ENCODE data around the gene KSR1.
"Not testable (repeated sequence)": the region's sequence is repeated elsewhere in the genome, so short reads cannot be mapped to it uniquely, and the experiment has no call there.

KSR1 gene

GRCh38 chr17:27654654-27655524, 198.6 kb downstream of the KSR1 start:
- DNase-seq (ENCODE audit: low spot score) = peak; percentile 58
- Mint-ChIP-seq H3K27me3 (ENCODE audit: low read depth) (no peaks in the 10 kb centered on the region), H3K4me1 (ENCODE audit: low read depth) (peaks cover 8% of the 10 kb centered on the region), H3K4me3 (no peak overlapping the region), H3K36me3 (ENCODE audit: low read depth) (no peaks in the 10 kb centered on the region), H3K27ac (no peak overlapping the region), H3K9me3 (no peaks in the 10 kb centered on the region)

- H3K27ac Mint-ChIP-seq; H3K36me3 Mint-ChIP-seq (ENCODE audit: low read depth); H3K4me3 Mint-ChIP-seq; H3K27me3 Mint-ChIP-seq (ENCODE audit: low read depth); DNase-seq (ENCODE audit: low spot score); H3K4me1 Mint-ChIP-seq (ENCODE audit: low read depth); H3K9me3 Mint-ChIP-seq: not testable (repeated sequence)
Observed at GRCh38 chr17:27655525-27656111, 199.4 kb downstream of the KSR1 start.

- H3K4me3 Mint-ChIP-seq; DNase-seq (ENCODE audit: low spot score); H3K36me3 Mint-ChIP-seq (ENCODE audit: low read depth); H3K27me3 Mint-ChIP-seq (ENCODE audit: low read depth); H3K4me1 Mint-ChIP-seq (ENCODE audit: low read depth); H3K27ac Mint-ChIP-seq; H3K9me3 Mint-ChIP-seq: not testable (repeated sequence)
Observed at GRCh38 chr17:27656620-27657019, 200.4 kb downstream of the KSR1 start.

- Mint-ChIP-seq H3K36me3 (ENCODE audit: low read depth) (no peaks in the 10 kb centered on the region), H3K27me3 (ENCODE audit: low read depth) (no peaks in the 10 kb centered on the region), H3K4me3 (no peak overlapping the region), H3K4me1 (ENCODE audit: low read depth) (peaks cover 5% of the 10 kb centered on the region), H3K9me3 (no peaks in the 10 kb centered on the region), H3K27ac (no peak overlapping the region)
- no peak for DNase-seq (ENCODE audit: low spot score)
Observed at GRCh38 chr17:27657620-27658019, 201.4 kb downstream of the KSR1 start.

GRCh38 chr17:27659683-27660082, 203.4 kb downstream of the KSR1 start:
- H3K4me1 Mint-ChIP-seq (ENCODE audit: low read depth) = peaks cover 2% of the 10 kb centered on the region
- no peak for DNase-seq (ENCODE audit: low spot score)
- no peaks in the 10 kb centered on the region for H3K36me3 Mint-ChIP-seq (ENCODE audit: low read depth)
- H3K4me3 Mint-ChIP-seq = no peak overlapping the region
- H3K27ac Mint-ChIP-seq = no peak overlapping the region
- no peaks in the 10 kb centered on the region for H3K9me3 Mint-ChIP-seq
- no peaks in the 10 kb centered on the region for H3K27me3 Mint-ChIP-seq (ENCODE audit: low read depth)

GRCh38 chr17:27660436-27660835, 204.2 kb downstream of the KSR1 start:
- Mint-ChIP-seq H3K4me3 (no peak overlapping the region), H3K9me3 (no peaks in the 10 kb centered on the region), H3K4me1 (ENCODE audit: low read depth) (no peaks in the 10 kb centered on the region), H3K27ac (no peak overlapping the region), H3K27me3 (ENCODE audit: low read depth) (no peaks in the 10 kb centered on the region), H3K36me3 (ENCODE audit: low read depth) (no peaks in the 10 kb centered on the region)
- DNase-seq (ENCODE audit: low spot score) = no peak

GRCh38 chr17:27663936-27664605, 207.8 kb downstream of the KSR1 start:
- Mint-ChIP-seq H3K9me3 (no peaks in the 10 kb centered on the region), H3K27ac (no peak overlapping the region), H3K4me1 (ENCODE audit: low read depth) (no peaks in the 10 kb centered on the region), H3K27me3 (ENCODE audit: low read depth) (no peaks in the 10 kb centered on the region), H3K4me3 (no peak overlapping the region), H3K36me3 (ENCODE audit: low read depth) (no peaks in the 10 kb centered on the region)
- no peak for DNase-seq (ENCODE audit: low spot score)

GRCh38 chr17:27664606-27664965, 208.3 kb downstream of the KSR1 start:
- no peaks in the 10 kb centered on the region for H3K36me3 Mint-ChIP-seq (ENCODE audit: low read depth)
- no peak overlapping the region for H3K27ac Mint-ChIP-seq
- no peak overlapping the region for H3K4me3 Mint-ChIP-seq
- no peaks in the 10 kb centered on the region for H3K4me1 Mint-ChIP-seq (ENCODE audit: low read depth)
- no peaks in the 10 kb centered on the region for H3K27me3 Mint-ChIP-seq (ENCODE audit: low read depth)
- no peak for DNase-seq (ENCODE audit: low spot score)
- H3K9me3 Mint-ChIP-seq = no peaks in the 10 kb centered on the region

- Mint-ChIP-seq H3K27me3 (ENCODE audit: low read depth) (no peaks in the 10 kb centered on the region), H3K27ac (no peak overlapping the region), H3K36me3 (ENCODE audit: low read depth) (no peaks in the 10 kb centered on the region), H3K9me3 (no peaks in the 10 kb centered on the region), H3K4me3 (no peak overlapping the region), H3K4me1 (ENCODE audit: low read depth) (no peaks in the 10 kb centered on the region)
- no peak for DNase-seq (ENCODE audit: low spot score)
Observed at GRCh38 chr17:27665549-27665948, 209.3 kb downstream of the KSR1 start.

- H3K9me3 Mint-ChIP-seq; DNase-seq (ENCODE audit: low spot score); H3K4me1 Mint-ChIP-seq (ENCODE audit: low read depth); H3K4me3 Mint-ChIP-seq; H3K27me3 Mint-ChIP-seq (ENCODE audit: low read depth); H3K36me3 Mint-ChIP-seq (ENCODE audit: low read depth); H3K27ac Mint-ChIP-seq: not testable (repeated sequence)
Observed at GRCh38 chr17:27666270-27666669, 210.0 kb downstream of the KSR1 start.

GRCh38 chr17:27666831-27667560, 210.7 kb downstream of the KSR1 start:
- DNase-seq (ENCODE audit: low spot score) = no peak
- no peaks in the 10 kb centered on the region for H3K36me3 Mint-ChIP-seq (ENCODE audit: low read depth)
- no peak overlapping the region for H3K27ac Mint-ChIP-seq
- H3K4me3 Mint-ChIP-seq = no peak overlapping the region
- H3K27me3 Mint-ChIP-seq (ENCODE audit: low read depth) = no peaks in the 10 kb centered on the region
- no peaks in the 10 kb centered on the region for H3K9me3 Mint-ChIP-seq
- H3K4me1 Mint-ChIP-seq (ENCODE audit: low read depth) = no peaks in the 10 kb centered on the region

- no peaks in the 10 kb centered on the region for H3K27me3 Mint-ChIP-seq (ENCODE audit: low read depth)
- H3K27ac Mint-ChIP-seq = no peak overlapping the region
- no peaks in the 10 kb centered on the region for H3K36me3 Mint-ChIP-seq (ENCODE audit: low read depth)
- H3K4me1 Mint-ChIP-seq (ENCODE audit: low read depth) = no peaks in the 10 kb centered on the region
- no peaks in the 10 kb centered on the region for H3K9me3 Mint-ChIP-seq
- no peak overlapping the region for H3K4me3 Mint-ChIP-seq
- DNase-seq (ENCODE audit: low spot score) = no peak
Observed at GRCh38 chr17:27667656-27668487, 211.6 kb downstream of the KSR1 start.

- H3K4me1 Mint-ChIP-seq (ENCODE audit: low read depth) = no peaks in the 10 kb centered on the region
- no peaks in the 10 kb centered on the region for H3K9me3 Mint-ChIP-seq
- H3K27me3 Mint-ChIP-seq (ENCODE audit: low read depth) = no peaks in the 10 kb centered on the region
- H3K36me3 Mint-ChIP-seq (ENCODE audit: low read depth) = no peaks in the 10 kb centered on the region
- no peak overlapping the region for H3K27ac Mint-ChIP-seq
- no peak overlapping the region for H3K4me3 Mint-ChIP-seq
- DNase-seq (ENCODE audit: low spot score) = no peak
Observed at GRCh38 chr17:27668488-27668823, 212.2 kb downstream of the KSR1 start.

Data from T-helper 2 cell treated with Interferon-gamma antibody and Interleukin-4, amounts not matched to agents 5 μg/mL and 100 μg/mL, for 36 hours (primary cell).